HG03175 (cell line): ENCODE results near the gene RNF150.

Experiments used
- ATAC-seq: cut with Tn5 transposase; IDR thresholded peaks from one replicate; pipeline ENCODE4 v1.9.1; 2021; ENCODE audit warnings: mild to moderate bottlenecking, moderate library complexity; ENCODE audit not compliant: unreplicated experiment

Gene RNF150

DNA sequence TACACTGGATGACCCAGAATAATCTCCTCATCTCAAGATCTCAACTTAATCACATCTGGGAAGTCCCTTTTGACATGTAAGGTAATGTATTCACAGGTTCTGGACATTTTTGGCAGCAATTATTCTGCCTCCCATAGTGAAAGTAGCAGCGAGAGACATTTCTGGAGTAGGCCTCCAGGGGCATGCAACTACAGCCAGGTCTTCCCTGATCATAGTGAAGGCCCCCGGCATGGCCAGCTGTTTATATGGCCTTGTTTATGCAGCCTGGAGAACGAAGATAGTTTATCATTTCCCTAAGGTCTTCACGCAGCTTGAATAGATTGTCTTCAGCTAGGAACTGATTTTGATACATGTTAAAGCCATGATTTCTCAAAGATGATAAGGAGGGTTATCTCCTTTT, 139.9 kb downstream of the RNF150 start:
- no peak for ATAC-seq

DNA sequence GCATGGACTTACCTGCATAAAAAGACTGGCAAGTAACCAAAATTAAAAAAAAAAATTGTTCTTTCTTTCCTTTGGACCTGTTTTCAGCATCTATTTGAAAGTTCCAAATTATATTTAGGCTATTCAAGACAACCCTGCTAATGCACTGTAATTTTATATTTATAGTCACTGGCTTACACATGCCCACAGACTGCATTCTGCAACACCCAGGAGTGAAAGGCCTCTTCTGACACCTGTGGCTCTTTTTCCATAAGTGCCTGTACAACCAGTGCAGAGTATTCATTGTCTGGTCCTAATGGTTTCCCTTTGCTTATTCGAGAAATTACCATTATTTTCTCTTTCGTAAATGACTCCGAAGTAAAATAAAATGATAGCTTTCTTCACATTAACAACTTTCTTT, 143.3 kb downstream of the RNF150 start:
- no peak for ATAC-seq

- ATAC-seq = no peak
Measured at GRCh38 chr4:140986045-140986444, 147.2 kb downstream of the RNF150 start.

GRCh38 chr4:140982613-140983340, 150.5 kb downstream of the RNF150 start:
- ATAC-seq = no peak

GRCh38 chr4:140980426-140981200, 152.7 kb downstream of the RNF150 start:
- no peak for ATAC-seq

- no peak for ATAC-seq
Measured at GRCh38 chr4:140976768-140977167, 156.5 kb downstream of the RNF150 start.

DNA sequence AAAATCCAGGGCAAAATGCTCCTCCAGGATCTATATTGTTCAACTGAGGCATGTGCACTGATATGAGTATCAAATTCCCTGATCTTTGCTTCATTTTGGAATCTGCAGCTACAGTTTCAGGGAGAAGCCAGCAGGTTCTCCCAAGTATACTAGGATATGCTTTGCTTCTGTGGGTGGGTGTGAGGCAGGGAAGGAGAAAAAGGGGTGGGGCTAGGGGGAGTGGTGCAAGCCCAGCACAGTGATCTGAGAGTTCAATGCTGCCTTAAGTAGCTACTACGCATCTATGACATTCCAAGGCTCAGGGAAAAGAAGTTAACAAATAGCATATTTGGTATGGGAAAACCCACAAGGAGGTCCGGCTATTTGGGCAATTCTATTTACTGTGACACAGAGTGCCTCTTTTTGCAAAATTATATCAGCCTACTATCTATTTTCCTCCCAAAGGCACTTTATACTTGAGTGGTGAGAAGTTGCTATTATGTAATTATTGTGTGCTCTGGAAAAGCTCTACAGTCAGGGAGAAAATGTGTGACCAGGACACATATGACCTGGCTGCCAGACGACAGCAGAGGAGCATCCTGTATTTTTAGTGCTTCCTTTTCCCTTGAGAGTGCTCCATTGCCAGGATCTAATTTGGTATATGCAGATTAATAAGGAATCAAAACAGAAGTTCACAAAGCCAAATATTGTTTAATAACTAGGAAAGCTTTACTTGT, 162.0 kb downstream of the RNF150 start:
- no peak for ATAC-seq

DNA sequence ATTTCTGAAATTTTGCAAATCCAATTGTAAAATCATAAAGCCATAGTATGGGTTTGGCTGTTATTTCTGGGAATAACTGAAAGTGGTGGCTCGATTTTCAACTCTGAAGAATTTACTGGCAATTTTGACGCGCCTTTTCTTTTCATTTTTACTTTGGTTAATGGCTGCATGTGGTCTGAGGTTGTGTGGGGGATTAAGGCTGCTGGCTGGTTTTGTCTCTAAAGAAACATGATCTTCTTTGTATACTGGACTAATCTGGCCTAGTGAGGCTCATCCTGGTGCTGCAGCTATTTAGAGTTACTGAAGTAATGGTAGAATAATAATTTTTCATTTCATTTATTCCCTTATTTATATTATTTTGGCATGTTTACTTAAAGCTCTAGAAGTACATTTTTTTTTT, 164.0 kb downstream of the RNF150 start:
- ATAC-seq = no peak

GRCh38 chr4:140968371-140968770, 164.9 kb downstream of the RNF150 start:
- no peak for ATAC-seq

DNA sequence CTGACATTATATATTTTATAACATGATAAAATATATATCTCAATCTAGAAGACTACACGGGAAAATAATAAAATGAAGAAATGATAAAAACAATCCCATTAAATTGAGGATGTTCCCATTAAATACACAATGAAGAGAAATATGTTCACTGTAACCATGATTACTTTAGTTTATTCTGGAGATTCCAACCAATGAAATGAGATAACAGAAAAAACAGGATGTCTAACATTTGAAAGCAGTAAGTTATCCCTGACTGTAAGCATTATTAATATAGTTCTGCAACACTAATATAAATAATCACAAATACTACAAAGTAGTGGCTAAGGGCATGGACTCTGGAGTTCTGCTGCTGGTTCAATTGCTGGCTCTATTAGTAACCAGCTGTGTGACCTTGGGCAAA, 169.4 kb downstream of the RNF150 start:
- no peak for ATAC-seq

DNA sequence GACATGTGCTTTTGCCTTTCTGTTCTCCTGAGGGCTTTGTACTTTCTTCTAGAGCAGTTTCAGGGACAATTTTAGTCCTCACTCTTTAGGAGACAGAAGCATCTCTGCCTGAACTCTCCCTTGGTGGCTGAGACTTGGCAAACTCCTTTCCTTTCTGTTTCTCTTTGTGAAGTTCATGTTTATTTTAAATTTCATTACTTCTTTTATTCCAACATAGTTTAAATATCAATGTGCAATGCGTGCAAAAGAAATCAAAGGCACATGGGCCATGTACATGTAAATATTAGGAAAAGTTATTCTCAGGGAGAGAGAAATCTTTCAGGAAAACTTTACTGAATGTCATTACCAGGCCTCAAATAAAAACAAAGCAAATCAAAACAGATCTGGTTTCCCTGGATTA, 177.6 kb downstream of the RNF150 start:
- no peak for ATAC-seq

GRCh38 chr4:140952717-140953116, 180.6 kb downstream of the RNF150 start:
- ATAC-seq = no peak

- ATAC-seq = no peak
Measured at GRCh38 chr4:140947506-140947905, 185.8 kb downstream of the RNF150 start.

DNA sequence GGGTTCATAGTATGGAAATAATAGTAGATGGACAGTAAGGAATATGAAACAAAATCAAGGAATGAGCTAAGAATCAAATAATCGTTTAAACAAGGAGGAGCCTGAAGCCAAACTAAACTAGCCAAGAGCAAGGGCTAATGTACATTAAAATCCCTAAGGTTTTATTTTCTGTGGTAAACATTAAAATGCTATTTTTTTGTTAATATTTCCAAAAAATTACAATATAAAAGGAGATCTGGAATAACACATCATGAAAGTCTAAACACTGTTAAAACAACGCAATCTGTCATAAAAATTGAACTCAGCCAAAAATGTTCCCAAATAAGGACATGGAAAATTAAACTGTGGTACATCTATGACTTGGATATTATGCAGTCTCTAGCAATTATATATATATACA, 188.2 kb downstream of the RNF150 start:
- no peak for ATAC-seq

GRCh38 chr4:140944572-140944971, 188.7 kb downstream of the RNF150 start:
- no peak for ATAC-seq

- no peak for ATAC-seq
Measured at GRCh38 chr4:140944199-140944515, 189.1 kb downstream of the RNF150 start.

DNA sequence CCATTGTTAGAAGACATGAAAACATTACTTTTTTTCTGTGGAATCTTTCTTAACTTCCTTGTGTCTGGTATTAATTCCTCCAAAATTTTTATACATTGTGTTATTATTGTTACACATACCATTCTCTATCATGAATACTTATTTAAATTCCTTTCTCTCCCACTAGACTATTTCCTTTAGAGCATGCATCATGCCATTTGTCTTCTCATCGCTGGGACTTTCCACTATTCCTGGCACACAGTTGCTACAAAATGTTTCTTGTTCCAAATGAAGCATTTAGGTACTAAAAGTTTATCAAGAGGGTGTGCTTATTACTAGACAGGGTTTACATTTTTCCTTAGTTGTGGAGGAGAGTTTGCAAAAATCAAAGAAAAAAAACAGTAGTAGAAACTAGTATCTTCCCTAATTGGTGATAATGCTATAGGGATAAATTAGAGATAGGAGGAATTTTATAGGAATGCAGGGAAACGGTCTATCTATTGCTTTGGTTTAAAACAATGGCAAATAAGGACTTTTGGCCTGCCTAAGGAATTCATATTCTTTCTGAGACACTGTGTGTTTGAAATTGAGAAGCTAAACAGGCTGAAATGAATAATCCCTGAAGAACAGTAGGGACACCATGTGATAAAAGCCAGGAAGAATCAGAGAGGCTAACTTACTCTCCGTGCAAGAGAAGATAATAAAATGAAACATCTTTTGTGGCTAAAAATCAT, 189.6 kb downstream of the RNF150 start:
- ATAC-seq = no peak

DNA sequence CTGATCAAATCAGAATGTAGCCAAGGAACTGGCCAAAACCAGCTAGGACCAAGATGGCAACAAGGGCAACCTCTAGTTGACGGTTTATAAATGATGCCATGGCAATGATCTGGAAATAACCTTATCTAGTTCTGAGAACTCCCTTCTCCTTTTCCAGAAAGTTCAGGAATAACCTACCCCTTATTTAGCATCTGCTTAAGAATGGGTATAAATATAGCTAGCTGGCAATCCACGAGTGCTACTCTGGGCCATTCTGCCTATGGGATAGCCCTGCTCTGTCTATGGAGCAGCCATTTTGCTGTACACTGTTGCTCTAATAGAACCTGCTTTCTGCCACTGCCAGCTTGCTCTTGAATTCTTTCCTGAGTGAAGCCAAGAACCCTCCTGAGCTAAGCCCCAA, 192.7 kb downstream of the RNF150 start:
- ATAC-seq = no peak

- no peak for ATAC-seq
Measured at GRCh38 chr4:140937866-140938265, 195.4 kb downstream of the RNF150 start.

DNA sequence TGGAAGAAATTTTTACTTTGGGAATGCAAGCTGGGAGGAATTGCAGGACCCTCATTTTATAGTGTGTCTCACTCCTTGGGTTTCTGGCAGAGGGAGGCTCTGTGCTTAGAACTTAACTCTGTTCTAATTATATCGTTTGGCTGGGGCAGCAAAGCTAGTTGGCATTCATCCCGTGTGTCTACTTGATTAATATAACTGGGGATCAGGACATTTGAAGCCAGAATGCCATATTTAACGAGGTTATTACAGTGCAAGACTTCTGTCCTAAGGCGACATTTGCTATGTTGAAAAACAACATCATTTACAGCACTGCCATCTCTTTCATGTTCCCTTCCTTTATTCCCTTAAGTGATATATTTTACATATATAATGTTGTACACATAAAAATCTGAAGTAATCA, 198.0 kb downstream of the RNF150 start:
- ATAC-seq = no peak

GRCh38 chr4:140932501-140933045, 200.7 kb downstream of the RNF150 start:
- no peak for ATAC-seq
